Panc1 (cell line): Measurements from ENCODE around the gene KLF6. TPM values are rescaled to one million over a fixed set of nuclear protein-coding genes. Genes with fewer than 3 reads are reported as not detected.

Experiments
- ATAC-seq: fragments of 200-7000 bp; cut with Tn5 transposase; 2 replicates; pipeline ENCODE4 v1.9.1; 2020; ENCODE audit warnings: mild to moderate bottlenecking, moderate library complexity
- BruUV-seq: library from RNA; stranded (reverse); fragments of 400-500 nt; replicated peaks from 2 replicates; lab custom pipeline; 2021; lab: Mats Ljungman, UMichigan
- CTCF ChIA-PET: fragments of 300-600 bp; sonication (Branson Sonifier 250); formaldehyde crosslinking; loops from one replicate; lab custom pipeline; 2022; ENCODE audit warnings: antibody characterized with exemption; lab: Charles Lee
- POLR2A ChIA-PET: fragments of 300-600 bp; sonication (Branson Sonifier 250); formaldehyde crosslinking; loops from one replicate; lab custom pipeline; 2022; ENCODE audit warnings: antibody characterized with exemption; lab: Charles Lee
- DNase-seq: peaks from one replicate; pipeline ENCODE4 v3.0.0-alpha.2; 2010; ENCODE audit warnings: low read depth, low spot score
- H3K27ac ChIP-seq: 2 replicates; pipeline ENCODE4 v1.5.1; 2011; ENCODE audit warnings: mild to moderate bottlenecking, low read length, inconsistent platforms
- H3K27me3 ChIP-seq: fragments of 200-500 bp; sonication (Bioruptor generic); 2 replicates; pipeline ENCODE4 v1.6.0; 2014; ENCODE audit warnings: low read length, inconsistent platforms; ENCODE audit not compliant: control insufficient read depth, insufficient read depth
- H3K36me3 ChIP-seq: fragments of 200-500 bp; sonication (Bioruptor generic); 2 replicates; pipeline ENCODE4 v1.5.1; 2014; ENCODE audit warnings: inconsistent platforms, mild to moderate bottlenecking, low read length, moderate library complexity; ENCODE audit not compliant: control insufficient read depth, insufficient read depth
- H3K4me1 ChIP-seq: 2 replicates; pipeline ENCODE4 v1.5.1; 2011; ENCODE audit warnings: inconsistent platforms, mild to moderate bottlenecking, low read length, moderate library complexity; ENCODE audit not compliant: control insufficient read depth, insufficient read depth
- H3K4me3 ChIP-seq, 2 experiments: 2 replicates each; pipeline ENCODE4 v1.5.1; 2011 to 2012; ENCODE audit warnings: low read depth in 2 of 2, low read length in 2 of 2, mild to moderate bottlenecking in 2 of 2, inconsistent platforms in 1 of 2, moderate library complexity in 1 of 2
- H3K9me3 ChIP-seq: fragments of 200-500 bp; sonication (Bioruptor generic); 2 replicates; pipeline ENCODE4 v1.5.1; 2014; ENCODE audit warnings: low read depth, mild to moderate bottlenecking, inconsistent platforms, low read length, moderate library complexity; ENCODE audit not compliant: control insufficient read depth, insufficient read depth
- CTCF ChIP-seq: fragments of 450-650 bp; IDR thresholded peaks from 2 replicates; pipeline ENCODE4 v1.5.1; 2017; ENCODE audit warnings: mild to moderate bottlenecking
- POLR2AphosphoS5 ChIP-seq: IDR thresholded peaks from 2 replicates; pipeline ENCODE4 v1.6.1; 2012; ENCODE audit warnings: mild to moderate bottlenecking, low read depth, low read length, moderate library complexity
- REST ChIP-seq, 2 experiments: IDR thresholded peaks; 2 replicates each; pipeline ENCODE4 v1.6.1; 2011 to 2012; ENCODE audit warnings: low read depth in 2 of 2, control low read depth in 1 of 2, low read length in 1 of 2, mild to moderate bottlenecking in 1 of 2, moderate library complexity in 1 of 2; ENCODE audit not compliant: insufficient read depth in 1 of 2
- SIN3A ChIP-seq: IDR thresholded peaks from 2 replicates; pipeline ENCODE4 v1.6.1; 2012; ENCODE audit warnings: low read depth, mild to moderate bottlenecking, low read length, moderate library complexity, borderline replicate concordance; ENCODE audit not compliant: insufficient read depth
- TCF7L2 ChIP-seq: IDR thresholded peaks from 2 replicates; pipeline ENCODE4 v1.6.1; 2011; ENCODE audit warnings: mild to moderate bottlenecking, low read depth, low read length, inconsistent platforms
- in situ Hi-C: cut with HindIII; loops from 2 replicates; pipeline ENCODE4 v1.10.0; 2016; ENCODE audit warnings: low sequenced_read_pairs, low pct_unique_long_range_greater_than_20kb
- intact Hi-C: fragments of 100-400 bp; cut with micrococcal nuclease; formaldehyde crosslinking; loops from one replicate; pipeline ENCODE4 v1.10.0; 2022; ENCODE audit not compliant: unreplicated experiment
- total RNA-seq: library from RNA; stranded (reverse); gene quantifications from one replicate; pipeline ENCODE4 v1.2.1, GENCODE V29; 2021; ENCODE audit not compliant: unreplicated experiment

Gene KLF6
- total RNA-seq, 1 experiment from 2014 or later = 177 TPM

GRCh38 chr10:3764626-3765112 lies 20.3 kb downstream of the KLF6 start:
- ChIA-PET CTCF (no interaction called here), POLR2A (interaction anchor here (0.6 kb wide), 1 partner anchor 399 kb away, joined by 3 read pairs; no protein-coding TSS in a partner anchor)
- Histone ChIP-seq H3K27me3 (no peaks in the 10 kb centered on the region), H3K9me3 (no peaks in the 10 kb centered on the region), H3K4me1 (peaks cover 50% of the 10 kb centered on the region), H3K36me3 (no peaks in the 10 kb centered on the region), H3K4me3 (peak overlapping the region in 1 of 2 experiments; percentile 14; a peak in 2 of 4 replicates), H3K27ac (peak overlapping the region; percentile 89)
- in situ Hi-C loops = no loop called here
- DNase-seq (no peak), ATAC-seq (peak; percentile 51)
- intact Hi-C loops = loop anchor here (5.0 kb wide), 1 partner anchor 297 kb away; no protein-coding TSS in a partner anchor
- no TSS peak for BruUV-seq
- TF ChIP-seq TCF7L2 = no peak
- TF ChIP-seq POLR2AphosphoS5 = no peak
- no peak for TF ChIP-seq CTCF

- BruUV-seq = no TSS peak
- DNase-seq (peak; percentile 78), ATAC-seq (peak; percentile 46)
- peak overlapping the region; percentile 89 for H3K27ac ChIP-seq
- intact Hi-C loops (loop anchor here (5.0 kb wide), 1 partner anchor 297 kb away; no protein-coding TSS in a partner anchor), in situ Hi-C loops (no loop called here)
- H3K4me3 ChIP-seq = peak overlapping the region in 1 of 2 experiments; percentile 14; a peak in 2 of 4 replicates
- ChIA-PET POLR2A (interaction anchor here (0.6 to 0.7 kb wide), 2 partner anchors 142 to 400 kb away, joined by 3 read pairs; no protein-coding TSS in a partner anchor), CTCF (no interaction called here)
- no peaks in the 10 kb centered on the region for H3K27me3 ChIP-seq
- H3K36me3 ChIP-seq = no peaks in the 10 kb centered on the region
- H3K4me1 ChIP-seq = peaks cover 50% of the 10 kb centered on the region
- no peak for TF ChIP-seq SIN3A
- no peak for TF ChIP-seq POLR2AphosphoS5
- no peak for TF ChIP-seq CTCF
- no peak for TF ChIP-seq REST (IDR thresholded peaks at IDR 0.05; ENCODE audit: insufficient read depth in 1 of 2, low read depth in 2 of 2, low read length in 1 of 2)
- TF ChIP-seq TCF7L2 = no peak
- no peaks in the 10 kb centered on the region for H3K9me3 ChIP-seq
Observed at GRCh38 chr10:3763852-3764625, 21.0 kb downstream of the KLF6 start.
